Measurements from ENCODE around the gene SLC6A20.

Gene SLC6A20

GRCh38 chr3:45795882-45796765 is at the start of gene SLC6A20:
SLC6A20 (minus strand) TSS chr3:45796536; CDS start chr3:45796419, 117 bp downstream.
- Histone ChIP-seq H3K27me3 (ENCODE audit: control insufficient read depth, insufficient read depth, low read length) (peaks cover 82% of the 10 kb centered on the region), H3K4me3 (ENCODE audit: low read depth, low read length) (peak within 1 kb of the TSS; percentile 71), H3K27ac (ENCODE audit: low read depth, low read length) (no peak within 1 kb of the TSS), H3K36me3 (ENCODE audit: control insufficient read depth, insufficient read depth, low read length) (no peaks in the 10 kb centered on the region), H3K9ac (ENCODE audit: low read length) (peak within 1 kb of the TSS; percentile 65), H3K9me3 (ENCODE audit: control insufficient read depth, insufficient read depth, low read depth, low read length) (no peaks in the 10 kb centered on the region), H3K4me1 (ENCODE audit: control insufficient read depth, insufficient read depth, low read length) (peaks cover 4% of the 10 kb centered on the region; the same call in 1 of the 2 replicates)

GRCh38 chr3:45844616-45845015 is 48.3 kb upstream of the SLC6A20 start:
- Histone ChIP-seq H3K36me3 (ENCODE audit: control insufficient read depth, insufficient read depth, low read length) (no peaks in the 10 kb centered on the region), H3K4me3 (ENCODE audit: low read depth, low read length) (no peak overlapping the region), H3K27ac (ENCODE audit: low read depth, low read length) (no peak overlapping the region), H3K9ac (ENCODE audit: low read length) (no peak overlapping the region), H3K9me3 (ENCODE audit: control insufficient read depth, insufficient read depth, low read depth, low read length) (no peaks in the 10 kb centered on the region), H3K27me3 (ENCODE audit: control insufficient read depth, insufficient read depth, low read length) (peaks cover 71% of the 10 kb centered on the region), H3K4me1 (ENCODE audit: control insufficient read depth, insufficient read depth, low read length) (no peaks in the 10 kb centered on the region)

GRCh38 chr3:45842851-45843625 is 46.7 kb upstream of the SLC6A20 start:
- Histone ChIP-seq H3K9me3 (ENCODE audit: control insufficient read depth, insufficient read depth, low read depth, low read length) (no peaks in the 10 kb centered on the region), H3K27ac (ENCODE audit: low read depth, low read length) (no peak overlapping the region), H3K4me3 (ENCODE audit: low read depth, low read length) (no peak overlapping the region), H3K27me3 (ENCODE audit: control insufficient read depth, insufficient read depth, low read length) (peaks cover 57% of the 10 kb centered on the region), H3K36me3 (ENCODE audit: control insufficient read depth, insufficient read depth, low read length) (no peaks in the 10 kb centered on the region), H3K4me1 (ENCODE audit: control insufficient read depth, insufficient read depth, low read length) (no peaks in the 10 kb centered on the region), H3K9ac (ENCODE audit: low read length) (no peak overlapping the region)

- H3K9ac ChIP-seq (ENCODE audit: low read length), result peak within 1 kb of the TSS; percentile 68
- peak within 1 kb of the TSS; percentile 74 for H3K4me3 ChIP-seq (ENCODE audit: low read depth, low read length)
- peaks cover 46% of the 10 kb centered on the region for H3K27me3 ChIP-seq (ENCODE audit: control insufficient read depth, insufficient read depth, low read length)
- H3K4me1 ChIP-seq (ENCODE audit: control insufficient read depth, insufficient read depth, low read length), result no peaks in the 10 kb centered on the region
- H3K9me3 ChIP-seq (ENCODE audit: control insufficient read depth, insufficient read depth, low read depth, low read length), result no peaks in the 10 kb centered on the region
- no peaks in the 10 kb centered on the region for H3K36me3 ChIP-seq (ENCODE audit: control insufficient read depth, insufficient read depth, low read length)
- H3K27ac ChIP-seq (ENCODE audit: low read depth, low read length), result 0 out of 2 replicates have a peak within 1 kb of the TSS, but pooled peaks have one; percentile 10
Measured at GRCh38 chr3:45841757-45842491, 45.6 kb upstream of the SLC6A20 start, which contains the start of gene LZTFL1. LZTFL1 (minus strand) TSS chr3:45842119; CDS start chr3:45841991, 128 bp downstream.

GRCh38 chr3:45841420-45841756 is 45.1 kb upstream of the SLC6A20 start:
- Histone ChIP-seq H3K9ac (ENCODE audit: low read length) (peak overlapping the region; percentile 68), H3K27me3 (ENCODE audit: control insufficient read depth, insufficient read depth, low read length) (peaks cover 41% of the 10 kb centered on the region), H3K36me3 (ENCODE audit: control insufficient read depth, insufficient read depth, low read length) (no peaks in the 10 kb centered on the region), H3K9me3 (ENCODE audit: control insufficient read depth, insufficient read depth, low read depth, low read length) (no peaks in the 10 kb centered on the region), H3K4me1 (ENCODE audit: control insufficient read depth, insufficient read depth, low read length) (no peaks in the 10 kb centered on the region), H3K27ac (ENCODE audit: low read depth, low read length) (0 out of 2 replicates have a peak overlapping the region, but pooled peaks have one; percentile 10), H3K4me3 (ENCODE audit: low read depth, low read length) (peak overlapping the region; percentile 74)

- H3K4me3 ChIP-seq (ENCODE audit: low read depth, low read length), result no peak overlapping the region
- H3K36me3 ChIP-seq (ENCODE audit: control insufficient read depth, insufficient read depth, low read length), result peaks cover 6% of the 10 kb centered on the region; the same call in 1 of the 2 replicates
- no peak overlapping the region for H3K27ac ChIP-seq (ENCODE audit: low read depth, low read length)
- peaks cover 13% of the 10 kb centered on the region for H3K27me3 ChIP-seq (ENCODE audit: control insufficient read depth, insufficient read depth, low read length)
- H3K9me3 ChIP-seq (ENCODE audit: control insufficient read depth, insufficient read depth, low read depth, low read length), result no peaks in the 10 kb centered on the region
- H3K9ac ChIP-seq (ENCODE audit: low read length), result no peak overlapping the region
- no peaks in the 10 kb centered on the region for H3K4me1 ChIP-seq (ENCODE audit: control insufficient read depth, insufficient read depth, low read length)
Measured at GRCh38 chr3:45838466-45838865, 42.1 kb upstream of the SLC6A20 start.

GRCh38 chr3:45832699-45833098 is 36.4 kb upstream of the SLC6A20 start:
- no peaks in the 10 kb centered on the region for H3K4me1 ChIP-seq (ENCODE audit: control insufficient read depth, insufficient read depth, low read length)
- H3K27me3 ChIP-seq (ENCODE audit: control insufficient read depth, insufficient read depth, low read length), result no peaks in the 10 kb centered on the region
- no peak overlapping the region for H3K4me3 ChIP-seq (ENCODE audit: low read depth, low read length)
- H3K9me3 ChIP-seq (ENCODE audit: control insufficient read depth, insufficient read depth, low read depth, low read length), result no peaks in the 10 kb centered on the region
- H3K36me3 ChIP-seq (ENCODE audit: control insufficient read depth, insufficient read depth, low read length), result peaks cover 12% of the 10 kb centered on the region; the same call in 1 of the 2 replicates
- no peak overlapping the region for H3K9ac ChIP-seq (ENCODE audit: low read length)
- no peak overlapping the region for H3K27ac ChIP-seq (ENCODE audit: low read depth, low read length)

- Histone ChIP-seq H3K4me1 (ENCODE audit: control insufficient read depth, insufficient read depth, low read length) (no peaks in the 10 kb centered on the region), H3K36me3 (ENCODE audit: control insufficient read depth, insufficient read depth, low read length) (peaks cover 19% of the 10 kb centered on the region; the same call in 1 of the 2 replicates), H3K9me3 (ENCODE audit: control insufficient read depth, insufficient read depth, low read depth, low read length) (no peaks in the 10 kb centered on the region), H3K27me3 (ENCODE audit: control insufficient read depth, insufficient read depth, low read length) (no peaks in the 10 kb centered on the region), H3K4me3 (ENCODE audit: low read depth, low read length) (no peak overlapping the region), H3K27ac (ENCODE audit: low read depth, low read length) (no peak overlapping the region), H3K9ac (ENCODE audit: low read length) (no peak overlapping the region)
Measured at GRCh38 chr3:45830121-45830520, 33.8 kb upstream of the SLC6A20 start.

- Histone ChIP-seq H3K36me3 (ENCODE audit: control insufficient read depth, insufficient read depth, low read length) (peaks cover 13% of the 10 kb centered on the region; the same call in 1 of the 2 replicates), H3K27me3 (ENCODE audit: control insufficient read depth, insufficient read depth, low read length) (no peaks in the 10 kb centered on the region), H3K9ac (ENCODE audit: low read length) (no peak overlapping the region), H3K4me1 (ENCODE audit: control insufficient read depth, insufficient read depth, low read length) (no peaks in the 10 kb centered on the region), H3K4me3 (ENCODE audit: low read depth, low read length) (no peak overlapping the region), H3K9me3 (ENCODE audit: control insufficient read depth, insufficient read depth, low read depth, low read length) (no peaks in the 10 kb centered on the region), H3K27ac (ENCODE audit: low read depth, low read length) (no peak overlapping the region)
Measured at GRCh38 chr3:45826908-45827307, 30.6 kb upstream of the SLC6A20 start.

GRCh38 chr3:45826321-45826720 is 30.0 kb upstream of the SLC6A20 start:
- peaks cover 13% of the 10 kb centered on the region; the same call in 1 of the 2 replicates for H3K36me3 ChIP-seq (ENCODE audit: control insufficient read depth, insufficient read depth, low read length)

More at GRCh38 chr3:45826321-45826720, 30.0 kb upstream of the SLC6A20 start:
- Histone ChIP-seq H3K4me1 (ENCODE audit: control insufficient read depth, insufficient read depth, low read length) (no peaks in the 10 kb centered on the region), H3K9me3 (ENCODE audit: control insufficient read depth, insufficient read depth, low read depth, low read length) (no peaks in the 10 kb centered on the region), H3K9ac (ENCODE audit: low read length) (no peak overlapping the region), H3K27ac (ENCODE audit: low read depth, low read length) (no peak overlapping the region), H3K27me3 (ENCODE audit: control insufficient read depth, insufficient read depth, low read length) (no peaks in the 10 kb centered on the region), H3K4me3 (ENCODE audit: low read depth, low read length) (no peak overlapping the region)
